ENCODE measurements around the gene TOR1AIP2. TPM values are rescaled to one million over a fixed set of nuclear protein-coding genes. Genes with fewer than 3 reads are reported as not detected.
A peak's percentile ranks its signal among the peaks of the same experiment; 100 is the strongest.

Gene TOR1AIP2
- 105 and 141 TPM in 2 replicates for total RNA-seq (ENCODE audit: low replicate concordance)

DNA sequence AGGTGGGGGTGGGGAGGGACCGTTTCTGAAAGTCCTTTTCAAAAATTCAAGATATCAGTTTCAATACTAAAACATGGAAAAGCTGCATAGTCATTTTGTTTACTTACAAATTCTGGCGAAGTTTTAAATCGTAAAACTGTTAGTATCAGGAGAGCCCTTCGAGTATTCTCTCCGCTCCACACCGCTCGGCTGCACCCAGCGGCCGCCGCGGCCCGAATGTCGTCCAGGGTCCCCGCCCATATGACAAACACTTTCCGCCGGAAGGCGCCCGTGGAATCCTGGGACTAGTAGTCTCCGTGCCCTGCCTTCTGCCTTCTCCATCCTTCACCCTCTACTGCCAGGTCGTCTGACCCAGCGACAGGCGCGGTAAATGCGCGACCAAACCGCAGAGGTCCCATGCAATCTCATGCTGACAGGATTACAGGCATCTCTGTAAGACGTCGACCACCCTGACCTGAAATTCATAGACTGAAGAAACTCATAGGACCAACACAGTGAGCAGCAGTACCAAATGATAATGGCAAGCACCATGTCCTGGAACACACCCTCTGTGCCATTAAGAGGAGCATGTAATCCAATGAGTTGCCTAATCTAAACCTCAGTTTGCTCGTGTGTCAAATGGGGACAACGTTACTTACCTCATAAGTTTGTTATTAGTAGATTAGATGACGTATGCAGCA is at the start of gene TOR1AIP2:
TOR1AIP2 (minus strand) TSS at position 218 of the 680 bp plus-strand sequence. CDS start 25,138 bp downstream, outside the sequence.
- H3K4me3 ChIP-seq (ENCODE audit: low read depth, low read length): peak within 1 kb of the TSS; percentile 69
- peak; percentile 79 for DNase-seq (ENCODE audit: low read depth)
- TF ChIP-seq, protein P1, sequence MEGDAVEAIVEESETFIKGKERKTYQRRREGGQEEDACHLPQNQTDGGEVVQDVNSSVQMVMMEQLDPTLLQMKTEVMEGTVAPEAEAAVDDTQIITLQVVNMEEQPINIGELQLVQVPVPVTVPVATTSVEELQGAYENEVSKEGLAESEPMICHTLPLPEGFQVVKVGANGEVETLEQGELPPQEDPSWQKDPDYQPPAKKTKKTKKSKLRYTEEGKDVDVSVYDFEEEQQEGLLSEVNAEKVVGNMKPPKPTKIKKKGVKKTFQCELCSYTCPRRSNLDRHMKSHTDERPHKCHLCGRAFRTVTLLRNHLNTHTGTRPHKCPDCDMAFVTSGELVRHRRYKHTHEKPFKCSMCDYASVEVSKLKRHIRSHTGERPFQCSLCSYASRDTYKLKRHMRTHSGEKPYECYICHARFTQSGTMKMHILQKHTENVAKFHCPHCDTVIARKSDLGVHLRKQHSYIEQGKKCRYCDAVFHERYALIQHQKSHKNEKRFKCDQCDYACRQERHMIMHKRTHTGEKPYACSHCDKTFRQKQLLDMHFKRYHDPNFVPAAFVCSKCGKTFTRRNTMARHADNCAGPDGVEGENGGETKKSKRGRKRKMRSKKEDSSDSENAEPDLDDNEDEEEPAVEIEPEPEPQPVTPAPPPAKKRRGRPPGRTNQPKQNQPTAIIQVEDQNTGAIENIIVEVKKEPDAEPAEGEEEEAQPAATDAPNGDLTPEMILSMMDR (IDR thresholded peaks at IDR 0.05; ENCODE audit: insufficient read depth, low read length): peak; percentile 18

- TF ChIP-seq, protein P1 (IDR thresholded peaks at IDR 0.05; ENCODE audit: insufficient read depth, low read length): no peak
- no peak for DNase-seq (ENCODE audit: low read depth)
- no peak overlapping the region for H3K4me3 ChIP-seq (ENCODE audit: low read depth, low read length)
Measured at GRCh38 chr1:179926850-179927205, 49.2 kb upstream of the TOR1AIP2 start.

GRCh38 chr1:179925922-179926849 is 48.6 kb upstream of the TOR1AIP2 start:
- TF ChIP-seq, protein P1 (IDR thresholded peaks at IDR 0.05; ENCODE audit: insufficient read depth, low read length): no peak
- DNase-seq (ENCODE audit: low read depth): peak; percentile 84
- H3K4me3 ChIP-seq (ENCODE audit: low read depth, low read length): no peak overlapping the region

DNA sequence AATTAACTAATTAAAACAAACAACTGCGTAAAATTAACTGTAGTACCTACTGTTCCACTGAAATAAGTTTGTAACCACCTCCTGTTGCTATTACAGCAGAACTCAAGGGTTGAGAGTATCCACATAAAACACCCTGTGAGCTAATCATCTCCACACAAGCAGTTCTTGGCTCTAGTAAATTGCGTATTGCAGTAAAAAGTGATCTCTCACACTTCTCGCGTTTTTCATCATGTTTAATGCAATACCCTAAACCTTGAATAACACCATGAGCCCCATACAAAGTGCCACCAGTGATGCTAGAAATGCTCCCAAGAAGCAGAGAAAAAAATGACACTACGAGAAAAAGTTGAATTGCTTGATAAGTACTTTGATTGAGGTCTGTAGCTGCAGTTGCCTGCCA is 47.7 kb upstream of the TOR1AIP2 start:
- no peak for DNase-seq (ENCODE audit: low read depth)

DNA sequence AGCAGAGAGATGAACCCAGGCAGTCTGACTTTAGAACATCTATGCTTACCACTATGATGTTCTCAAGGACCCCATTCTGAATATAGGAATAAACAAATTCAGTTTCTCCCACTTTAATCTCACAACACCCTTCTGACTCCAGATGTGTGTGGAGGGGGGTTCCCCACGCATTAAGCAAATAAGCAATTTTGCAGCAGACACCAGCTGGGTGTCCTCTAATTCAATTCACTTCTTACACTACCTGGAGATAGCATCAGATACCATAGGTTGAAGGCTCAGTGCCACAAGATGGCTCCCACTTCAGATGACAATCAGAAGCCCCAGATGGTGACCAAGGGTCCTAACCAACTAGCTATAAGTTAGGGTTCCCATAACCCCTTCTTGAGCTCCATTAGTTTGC is 46.7 kb upstream of the TOR1AIP2 start:
- TF ChIP-seq, protein P1 (IDR thresholded peaks at IDR 0.05; ENCODE audit: insufficient read depth, low read length): no peak
- no peak overlapping the region for H3K4me3 ChIP-seq (ENCODE audit: low read depth, low read length)
- no peak for DNase-seq (ENCODE audit: low read depth)

More for the DNA sequence above, 47.7 kb upstream of the TOR1AIP2 start:
- no peak overlapping the region for H3K4me3 ChIP-seq (ENCODE audit: low read depth, low read length)
- TF ChIP-seq, protein P1 (IDR thresholded peaks at IDR 0.05; ENCODE audit: insufficient read depth, low read length): no peak

DNA sequence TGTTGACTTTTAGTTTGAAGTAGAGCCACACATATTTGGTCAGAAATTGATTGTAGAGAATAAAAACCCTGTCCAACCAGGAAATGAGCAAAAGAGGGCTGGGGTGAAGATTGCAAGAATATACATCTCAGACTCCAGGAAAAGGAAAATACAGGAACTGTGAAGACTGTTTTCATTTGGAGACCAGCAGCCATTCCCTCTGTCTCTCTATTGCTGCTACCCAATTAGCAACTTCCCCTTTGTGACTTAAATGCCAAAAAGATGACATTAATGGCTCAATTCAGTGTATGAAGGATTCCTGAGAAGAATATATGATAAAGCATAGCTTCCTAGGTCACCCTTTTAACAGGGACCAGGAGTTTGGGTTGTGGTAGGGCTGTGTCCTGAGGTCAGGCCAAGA is 45.4 kb upstream of the TOR1AIP2 start:
- TF ChIP-seq, protein P1 (IDR thresholded peaks at IDR 0.05; ENCODE audit: insufficient read depth, low read length): no peak
- no peak overlapping the region for H3K4me3 ChIP-seq (ENCODE audit: low read depth, low read length)
- DNase-seq (ENCODE audit: low read depth): no peak
